Muscle layer of duodenum (tissue), 2 donors: ENCODE results near the gene C6orf15.

ENCODE experiments used
- H3K27ac ChIP-seq: one replicate; pipeline ENCODE4 v1.7.0; 2013; ENCODE audit warnings: mild to moderate bottlenecking, low read length
- H3K27me3 ChIP-seq: one replicate; pipeline ENCODE4 v1.7.0; 2013; ENCODE audit warnings: low read depth, mild to moderate bottlenecking, control low read depth, low read length
- H3K36me3 ChIP-seq, 2 donors: one replicate each; pipeline ENCODE4 v1.7.0; 2013; ENCODE audit warnings: low read length in 2 of 2, control low read depth in 1 of 2, mild to moderate bottlenecking in 1 of 2; ENCODE audit not compliant: insufficient read depth in 2 of 2, control insufficient read depth in 1 of 2
- H3K4me1 ChIP-seq, 2 donors: one replicate each; pipeline ENCODE4 v1.7.0; 2013; ENCODE audit warnings: low read length in 2 of 2, mild to moderate bottlenecking in 2 of 2, control low read depth in 1 of 2, moderate library complexity in 1 of 2; ENCODE audit not compliant: insufficient read depth in 2 of 2, control insufficient read depth in 1 of 2
- H3K4me3 ChIP-seq, 2 donors: one replicate each; pipeline ENCODE4 v1.7.0; 2013; ENCODE audit warnings: low read length in 2 of 2, low read depth in 1 of 2, mild to moderate bottlenecking in 1 of 2
- H3K9me3 ChIP-seq, 2 donors: one replicate each; pipeline ENCODE4 v1.7.0; 2013; ENCODE audit warnings: low read length in 2 of 2, control low read depth in 1 of 2, mild to moderate bottlenecking in 1 of 2; ENCODE audit not compliant: control insufficient read depth in 1 of 2
- donor health status: healthy.

The C6orf15 gene

DNA sequence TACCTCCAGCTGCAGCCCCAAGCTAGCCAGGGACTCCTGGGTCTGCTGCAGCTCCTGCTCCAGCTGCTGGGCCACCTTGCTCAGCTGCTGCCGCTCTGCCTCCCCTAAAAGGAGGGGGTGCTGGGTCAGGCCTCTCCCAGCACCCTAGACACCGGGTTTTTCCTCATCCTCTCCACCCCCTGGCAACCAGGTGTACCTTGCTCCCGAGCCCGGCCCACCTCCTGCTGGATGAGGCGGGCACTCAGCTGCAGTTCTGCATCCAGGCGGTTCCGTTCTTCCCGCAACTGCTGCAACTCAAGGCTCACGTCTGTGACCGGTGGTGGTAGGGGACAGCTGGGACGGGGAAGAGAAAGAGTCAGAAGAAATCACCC lies 32.6 kb upstream of the C6orf15 start:
- Histone ChIP-seq H3K9me3 (no peaks in the 10 kb centered on the region), H3K27ac (no peak overlapping the region), H3K36me3 (peaks cover 1 to 25% of the 10 kb centered on the region in 2 donors), H3K4me1 (peaks cover 0 to 11% of the 10 kb centered on the region in 2 donors), H3K4me3 (no peak overlapping the region), H3K27me3 (no peaks in the 10 kb centered on the region)

- Histone ChIP-seq H3K4me3 (no peak overlapping the region), H3K9me3 (no peaks in the 10 kb centered on the region), H3K27ac (no peak overlapping the region)
Observed at GRCh38 chr6:31144296-31144969, 32.1 kb upstream of the C6orf15 start.

DNA sequence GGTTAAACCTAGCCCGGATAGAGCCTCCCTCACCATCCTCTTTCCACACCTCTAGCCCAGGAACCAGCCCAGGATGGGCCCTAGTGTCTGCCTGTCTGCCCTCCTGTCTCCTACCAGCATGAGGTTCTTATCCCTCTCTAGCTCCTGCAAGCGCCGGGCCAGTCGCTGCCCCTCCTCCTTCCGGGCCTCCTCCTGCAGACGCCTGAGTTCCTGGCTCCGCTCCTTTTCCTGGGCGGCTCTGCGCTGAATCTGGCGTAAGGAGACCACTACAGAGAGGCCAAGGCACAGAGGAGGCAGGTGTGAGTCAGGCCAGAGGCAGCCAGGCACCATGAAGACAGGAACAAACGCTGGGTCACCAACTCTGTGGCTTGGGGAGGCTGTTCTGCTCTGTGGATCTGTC lies 30.8 kb upstream of the C6orf15 start:
- Histone ChIP-seq H3K27me3 (no peaks in the 10 kb centered on the region), H3K9me3 (no peaks in the 10 kb centered on the region), H3K27ac (no peak overlapping the region), H3K36me3 (peaks cover 0 to 21% of the 10 kb centered on the region in 2 donors), H3K4me3 (no peak overlapping the region), H3K4me1 (peaks cover 0 to 15% of the 10 kb centered on the region in 2 donors)

More at GRCh38 chr6:31144296-31144969, 32.1 kb upstream of the C6orf15 start:
- H3K27me3 ChIP-seq = no peaks in the 10 kb centered on the region
- H3K36me3 ChIP-seq = peaks cover 0 to 25% of the 10 kb centered on the region in 2 donors
- H3K4me1 ChIP-seq = peaks cover 0 to 14% of the 10 kb centered on the region in 2 donors

DNA sequence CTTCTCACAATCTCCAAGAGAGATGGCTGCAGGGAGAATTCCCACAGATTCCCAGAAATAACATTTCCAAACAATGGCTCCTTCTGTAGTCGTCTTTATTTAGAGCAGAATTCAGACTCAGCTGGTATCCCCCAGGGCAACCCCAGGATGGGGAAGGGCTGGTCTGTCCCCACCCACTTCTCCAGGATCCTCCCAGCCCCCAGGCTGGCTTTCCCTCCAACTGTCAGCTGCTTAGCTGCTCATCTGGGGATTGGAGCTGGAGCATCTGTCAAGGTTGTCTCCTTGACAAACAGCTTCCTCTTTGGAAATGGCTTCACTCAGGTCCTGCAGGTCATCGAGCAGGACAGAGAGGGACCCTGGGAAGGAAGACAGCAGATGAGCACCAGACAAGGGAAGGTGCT lies 30.0 kb upstream of the C6orf15 start:
- peaks cover 0 to 21% of the 10 kb centered on the region in 2 donors for H3K36me3 ChIP-seq
- H3K27ac ChIP-seq = no peak overlapping the region

DNA sequence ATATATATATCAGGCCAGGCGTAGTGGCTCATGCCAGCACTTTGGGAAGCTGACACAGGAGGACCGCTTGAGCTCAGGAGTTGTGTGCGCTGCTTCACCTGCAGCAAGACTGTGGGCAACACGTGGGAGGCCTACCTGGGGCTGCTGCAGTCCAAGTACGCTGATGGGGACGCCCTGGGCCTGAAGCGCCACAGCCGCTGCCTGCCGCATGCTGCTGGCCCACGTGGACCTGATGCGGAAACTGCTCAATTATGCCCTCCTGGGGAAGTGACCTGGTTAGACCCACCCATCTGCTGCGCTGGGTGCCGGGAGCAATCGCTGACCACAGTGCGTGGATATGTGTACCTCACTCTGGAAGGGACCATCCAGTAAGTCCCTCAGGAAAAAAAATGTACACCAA lies 28.3 kb upstream of the C6orf15 start:
- Histone ChIP-seq H3K4me1 (peaks cover 0 to 15% of the 10 kb centered on the region in 2 donors), H3K27ac (no peak overlapping the region), H3K36me3 (peaks cover 0 to 14% of the 10 kb centered on the region in 2 donors)

More for the DNA sequence above, 30.0 kb upstream of the C6orf15 start:
- Histone ChIP-seq H3K4me3 (no peak overlapping the region), H3K9me3 (no peaks in the 10 kb centered on the region), H3K4me1 (peaks cover 0 to 15% of the 10 kb centered on the region in 2 donors), H3K27me3 (no peaks in the 10 kb centered on the region)

GRCh38 chr6:31139599-31139998 lies 27.2 kb upstream of the C6orf15 start:
- no peaks in the 10 kb centered on the region for H3K9me3 ChIP-seq

More for the DNA sequence above, 28.3 kb upstream of the C6orf15 start:
- no peaks in the 10 kb centered on the region for H3K27me3 ChIP-seq
- no peaks in the 10 kb centered on the region for H3K9me3 ChIP-seq
- no peak overlapping the region for H3K4me3 ChIP-seq

GRCh38 chr6:31138982-31139381 lies 26.6 kb upstream of the C6orf15 start, which contains the start of gene PSORS1C2:
TSS of gene PSORS1C2 (minus strand) at chr6:31139066. CDS start at chr6:31139026, 40 bp downstream.
- Histone ChIP-seq H3K27ac (no peak within 1 kb of the TSS), H3K4me1 (peaks cover 0 to 15% of the 10 kb centered on the region in 2 donors), H3K36me3 (no peaks in the 10 kb centered on the region), H3K4me3 (no peak within 1 kb of the TSS), H3K27me3 (no peaks in the 10 kb centered on the region), H3K9me3 (no peaks in the 10 kb centered on the region)

More at GRCh38 chr6:31139599-31139998, 27.2 kb upstream of the C6orf15 start:
- Histone ChIP-seq H3K4me1 (peaks cover 0 to 15% of the 10 kb centered on the region in 2 donors), H3K36me3 (peaks cover 0 to 4% of the 10 kb centered on the region in 2 donors), H3K27me3 (no peaks in the 10 kb centered on the region), H3K27ac (no peak overlapping the region), H3K4me3 (no peak overlapping the region)

GRCh38 chr6:31135710-31136109 lies 23.3 kb upstream of the C6orf15 start:
- H3K27ac ChIP-seq = no peak overlapping the region
- no peaks in the 10 kb centered on the region for H3K36me3 ChIP-seq
- H3K27me3 ChIP-seq = no peaks in the 10 kb centered on the region
- H3K4me1 ChIP-seq = peaks cover 0 to 4% of the 10 kb centered on the region in 2 donors
- no peak overlapping the region for H3K4me3 ChIP-seq
- no peaks in the 10 kb centered on the region for H3K9me3 ChIP-seq

DNA sequence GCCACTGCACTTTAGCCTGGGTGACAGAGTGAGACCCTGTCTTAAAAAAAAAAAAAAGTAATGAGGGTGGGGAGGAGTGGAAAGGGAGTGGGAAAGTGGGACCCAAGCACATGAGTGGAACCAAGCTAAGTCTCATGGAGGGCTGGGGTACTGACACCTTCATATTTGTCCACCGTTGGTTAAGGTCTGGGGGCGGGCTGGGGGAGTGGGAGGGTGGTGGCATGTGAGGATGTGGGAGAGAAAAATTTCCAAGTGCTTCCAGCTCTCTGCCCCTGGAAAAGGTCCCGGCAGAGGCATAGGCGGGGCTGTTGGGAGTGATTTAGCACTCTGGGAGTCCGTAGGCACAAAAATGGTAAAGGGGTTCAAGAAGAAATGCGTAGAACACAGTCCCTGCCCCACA lies 20.4 kb upstream of the C6orf15 start:
- H3K4me3 ChIP-seq = no peak overlapping the region
- no peaks in the 10 kb centered on the region for H3K4me1 ChIP-seq
- no peaks in the 10 kb centered on the region for H3K27me3 ChIP-seq
- H3K36me3 ChIP-seq = no peaks in the 10 kb centered on the region
- no peaks in the 10 kb centered on the region for H3K9me3 ChIP-seq
- no peak overlapping the region for H3K27ac ChIP-seq

DNA sequence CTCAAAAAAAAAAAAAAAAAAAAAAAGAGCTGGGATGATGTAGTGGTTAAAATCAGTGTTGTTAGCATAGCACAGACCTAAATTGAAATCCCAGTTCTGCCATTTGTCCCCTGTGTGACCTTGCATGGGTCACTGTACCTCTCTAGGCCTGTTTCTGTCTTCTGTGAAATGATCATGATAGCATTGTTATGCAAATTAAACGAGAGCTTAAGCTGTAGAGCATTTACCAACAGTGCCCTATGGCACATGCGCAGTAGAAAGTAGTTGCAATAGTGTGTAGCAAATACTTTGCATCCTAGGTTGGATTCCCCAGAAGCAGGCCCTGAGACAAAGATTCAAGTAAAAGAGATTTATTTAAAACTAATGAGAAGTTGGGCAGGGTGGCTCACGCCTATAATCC lies 19.2 kb upstream of the C6orf15 start:
- Histone ChIP-seq H3K27ac (no peak overlapping the region), H3K9me3 (no peaks in the 10 kb centered on the region), H3K4me1 (no peaks in the 10 kb centered on the region), H3K27me3 (no peaks in the 10 kb centered on the region), H3K4me3 (no peak overlapping the region), H3K36me3 (no peaks in the 10 kb centered on the region)

DNA sequence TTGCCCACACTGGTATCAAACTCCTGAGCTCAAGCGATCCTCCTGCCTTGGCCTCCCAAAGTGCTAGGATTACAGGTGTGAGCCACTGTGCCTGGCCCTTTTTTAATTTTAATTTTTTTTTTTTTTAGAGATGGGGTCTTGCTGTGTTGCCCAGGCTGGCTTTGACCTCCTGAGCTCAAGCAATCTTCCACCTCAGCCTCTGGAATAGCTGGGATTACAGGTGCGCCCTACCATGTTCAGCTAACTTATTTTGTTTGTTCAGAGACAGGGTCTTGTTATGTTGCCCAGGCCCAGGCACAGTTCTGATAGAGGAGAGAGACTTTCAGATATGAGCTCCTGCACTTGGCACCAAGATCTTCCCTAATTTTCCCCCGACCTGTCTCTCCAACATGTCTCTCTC lies 18.4 kb upstream of the C6orf15 start:
- no peaks in the 10 kb centered on the region for H3K36me3 ChIP-seq
- no peak overlapping the region for H3K4me3 ChIP-seq
- H3K4me1 ChIP-seq = peaks cover 0 to 4% of the 10 kb centered on the region in 2 donors
- H3K9me3 ChIP-seq = no peaks in the 10 kb centered on the region
- H3K27me3 ChIP-seq = no peaks in the 10 kb centered on the region
- no peak overlapping the region for H3K27ac ChIP-seq

- no peaks in the 10 kb centered on the region for H3K27me3 ChIP-seq
- no peak overlapping the region for H3K4me3 ChIP-seq
- no peak overlapping the region for H3K27ac ChIP-seq
- no peaks in the 10 kb centered on the region for H3K9me3 ChIP-seq
- H3K4me1 ChIP-seq = peaks cover 0 to 15% of the 10 kb centered on the region in 2 donors
- H3K36me3 ChIP-seq = no peaks in the 10 kb centered on the region
Observed at GRCh38 chr6:31129130-31129529, 16.8 kb upstream of the C6orf15 start.
